ENCODE results near the gene RICTOR. TPM values are rescaled to one million over a fixed set of nuclear protein-coding genes. Genes with fewer than 3 reads are reported as not detected.
A peak's percentile ranks its signal among the peaks of the same experiment; 100 is the strongest.

The RICTOR gene
- total and polyA plus RNA-seq, 2 of the 4 experiments (the other 2 are of a cell fraction) = 4.1 to 35.7 TPM

- Histone ChIP-seq H3K56ac (ENCODE audit: extremely low read depth, insufficient read depth, low read length) (peak overlapping the region; percentile 73), H3K9me3 (ENCODE audit: control insufficient read depth, insufficient read depth, low read length) (no peaks in the 10 kb centered on the region), H2BK5ac (ENCODE audit: low read depth, low read length, poor library complexity, severe bottlenecking) (peak overlapping the region; percentile 100), H2BK15ac (ENCODE audit: low read depth, low read length) (peak overlapping the region; percentile 84), H3K4me3 (ENCODE audit: insufficient read depth, low read depth, low read length) (no peak overlapping the region), H2AFZ (replicated peaks; ENCODE audit: low read length, poor library complexity) (no peak overlapping the region), H3K36me3 (ENCODE audit: control insufficient read depth, insufficient read depth, low read length) (no peaks in the 10 kb centered on the region), H3K18ac (ENCODE audit: low read depth, low read length) (peak overlapping the region; percentile 81; the same call in 1 of the 2 replicates), H3K14ac (replicated peaks; ENCODE audit: low read depth, low read length) (peak overlapping the region; percentile 74), H3K9me1 (ENCODE audit: insufficient read depth, low read length) (peaks cover 13% of the 10 kb centered on the region), H3K27me3 (ENCODE audit: control insufficient read depth, insufficient read depth, low read length) (no peaks in the 10 kb centered on the region), H2BK120ac (ENCODE audit: low read depth, low read length) (peak overlapping the region; percentile 96), H3K4me1 (ENCODE audit: control insufficient read depth, insufficient read depth, low read length) (peaks cover 16% of the 10 kb centered on the region), H2AK9ac (replicated peaks; ENCODE audit: low read depth, low read length, poor library complexity) (peak overlapping the region; percentile 29), H4K8ac (ENCODE audit: low read depth in 2 of 2, low read length in 2 of 2) (peak overlapping the region; percentile 75 to 88), H4K5ac (ENCODE audit: low read depth, low read length) (peak overlapping the region; percentile 65; the same call in 1 of the 2 replicates), H2BK20ac (ENCODE audit: low read depth, low read length) (peak overlapping the region; percentile 93), H3K23ac (ENCODE audit: low read depth, low read length) (peak overlapping the region; percentile 82; the same call in 1 of the 2 replicates), H4K20me1 (ENCODE audit: insufficient read depth, low read length) (no peaks in the 10 kb centered on the region), H3K4me2 (ENCODE audit: low read depth, low read length) (no peak overlapping the region; the same call in 1 of the 2 replicates), H2AK5ac (ENCODE audit: low read depth, low read length) (peak overlapping the region; percentile 98), H3K79me1 (ENCODE audit: low read depth in 1 of 2, low read length in 2 of 2) (peaks cover 0 to 3% of the 10 kb centered on the region in 2 experiments; a peak in 1 of 4 replicates), H3K27ac (ENCODE audit: insufficient read depth, low read length) (peak overlapping the region; percentile 76), H4K91ac (ENCODE audit: insufficient read depth, low read depth, low read length) (peak overlapping the region; percentile 61), H3K9ac (ENCODE audit: low read depth, low read length) (no peak overlapping the region), H3K4ac (ENCODE audit: low read depth, low read length) (peak overlapping the region; percentile 94)
- dilution Hi-C loops (cut with HindIII; ENCODE audit: low sequenced_read_pairs, unreplicated experiment) (no loop called here), intact Hi-C loops (cut with micrococcal nuclease) (no loop called here), in situ Hi-C loops (cut with MboI; ENCODE audit: low sequenced_read_pairs) (no loop called here)
- TF ChIP-seq CHD1 (IDR thresholded peaks at IDR 0.05; ENCODE audit: low read depth, low read length) (no peak), CEBPB (IDR thresholded peaks at IDR 0.05; ENCODE audit: low read depth, low read length) (peak; percentile 94)
- WGBS, 2 experiments (ENCODE audit: extremely low coverage in 2 of 2, insufficient read length in 1 of 2) = 0% methylated on average over 1 of the region's 4 CpGs; no CpG with 5 or more reads in 1 of the 2 experiments
- POLR2A ChIA-PET (ENCODE audit: unreplicated experiment) = no interaction called here
- BruUV-seq (replicated peaks) = no TSS peak
- DNase-seq = peak; percentile 24
- ATAC-seq (ENCODE audit: low read depth) = no peak
- CTCF ChIA-PET = no interaction called here
These were observed 28.5 kb upstream of the RICTOR start for GRCh38 chr5:39102684-39103155.
